Fibroblast of lung (primary cell): ENCODE results near the gene MARVELD3.

Experiments used
- EZH2 ChIP-seq: IDR thresholded peaks from 2 replicates; pipeline ENCODE4 v1.5.1; 2012; ENCODE audit warnings: low read length, control low read depth, mild to moderate bottlenecking; ENCODE audit errors: missing control alignments
- TF ChIP-seq, protein P1 (sequence below), 2 donors: IDR thresholded peaks in 1 of 2; conservative IDR thresholded peaks in 1 of 2; 1 replicate in 1 of 2; 2 replicates in 1 of 2; pipeline ENCODE4 v1.5.1; 2011 to 2012; ENCODE audit warnings: low read length in 2 of 2, control low read depth in 1 of 2, inconsistent platforms in 1 of 2, low read depth in 1 of 2, mild to moderate bottlenecking in 1 of 2

DNA sequence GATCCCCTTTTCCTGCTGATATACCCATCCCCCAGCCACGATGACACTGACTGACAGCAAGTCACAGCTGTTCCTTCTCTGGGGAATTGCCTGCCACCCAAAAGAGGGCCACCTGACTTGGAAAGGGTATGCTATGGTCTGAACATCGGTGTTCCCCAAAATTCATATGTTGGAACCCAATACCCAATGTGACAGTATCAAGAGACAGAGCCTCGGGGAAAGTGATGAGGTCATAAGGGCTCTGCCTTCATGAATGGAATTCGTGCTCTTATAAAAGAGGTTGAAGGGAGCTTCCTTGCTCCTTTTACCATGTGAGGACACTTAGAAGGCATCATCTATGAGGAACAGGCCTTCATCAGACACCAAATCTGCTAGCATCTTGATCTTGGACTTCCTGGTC is 7.6 kb upstream of the MARVELD3 start:
- TF ChIP-seq, protein P1, sequence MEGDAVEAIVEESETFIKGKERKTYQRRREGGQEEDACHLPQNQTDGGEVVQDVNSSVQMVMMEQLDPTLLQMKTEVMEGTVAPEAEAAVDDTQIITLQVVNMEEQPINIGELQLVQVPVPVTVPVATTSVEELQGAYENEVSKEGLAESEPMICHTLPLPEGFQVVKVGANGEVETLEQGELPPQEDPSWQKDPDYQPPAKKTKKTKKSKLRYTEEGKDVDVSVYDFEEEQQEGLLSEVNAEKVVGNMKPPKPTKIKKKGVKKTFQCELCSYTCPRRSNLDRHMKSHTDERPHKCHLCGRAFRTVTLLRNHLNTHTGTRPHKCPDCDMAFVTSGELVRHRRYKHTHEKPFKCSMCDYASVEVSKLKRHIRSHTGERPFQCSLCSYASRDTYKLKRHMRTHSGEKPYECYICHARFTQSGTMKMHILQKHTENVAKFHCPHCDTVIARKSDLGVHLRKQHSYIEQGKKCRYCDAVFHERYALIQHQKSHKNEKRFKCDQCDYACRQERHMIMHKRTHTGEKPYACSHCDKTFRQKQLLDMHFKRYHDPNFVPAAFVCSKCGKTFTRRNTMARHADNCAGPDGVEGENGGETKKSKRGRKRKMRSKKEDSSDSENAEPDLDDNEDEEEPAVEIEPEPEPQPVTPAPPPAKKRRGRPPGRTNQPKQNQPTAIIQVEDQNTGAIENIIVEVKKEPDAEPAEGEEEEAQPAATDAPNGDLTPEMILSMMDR (conservative IDR thresholded peaks at IDR 0.05 in 1 of 2, IDR thresholded peaks at IDR 0.05 in 1 of 2; ENCODE audit: low read depth in 1 of 2, low read length in 2 of 2) = no peak
- no peak for TF ChIP-seq EZH2
